ENCODE data around the gene TNFSF15. TPM values are rescaled to one million over a fixed set of nuclear protein-coding genes. Genes with fewer than 3 reads are reported as not detected.

Gene TNFSF15
- total RNA-seq, 1 donor from 2014 or later = 48.1 TPM

DNA sequence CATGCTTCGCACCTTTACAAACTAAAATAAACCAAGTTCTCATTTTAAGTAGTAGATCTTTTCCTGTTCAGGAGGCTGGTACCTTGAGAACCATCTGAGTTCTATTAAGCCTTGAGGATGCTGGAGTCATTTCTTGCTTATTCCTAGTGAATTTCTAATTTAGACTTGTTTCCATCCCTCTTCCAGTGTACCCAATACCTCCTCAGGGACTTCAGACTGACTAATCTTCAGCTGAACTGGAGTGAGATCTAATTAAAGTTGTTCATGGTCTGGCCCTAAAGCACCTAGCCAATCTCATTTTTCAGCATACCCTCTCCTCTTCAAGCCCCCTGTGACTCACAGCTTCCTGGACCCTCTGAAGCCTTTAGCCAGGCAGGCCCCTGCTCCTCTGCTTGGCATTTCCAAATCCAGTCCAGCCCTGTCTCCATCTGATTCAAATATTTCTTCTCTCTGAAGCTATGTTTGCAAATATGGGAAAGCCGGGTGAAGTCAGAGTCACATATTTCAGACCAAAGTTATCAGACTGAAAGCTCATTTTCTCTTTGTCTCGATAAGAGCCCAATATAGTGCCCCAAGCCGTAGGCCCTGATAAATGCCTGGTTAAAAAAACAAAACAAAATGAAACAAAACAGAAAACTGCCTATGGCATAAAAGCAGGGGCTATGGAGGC lies 19.4 kb upstream of the TNFSF15 start:
- DNase-seq (ENCODE audit: extremely low read depth, low read depth, low spot score) = no peak

DNA sequence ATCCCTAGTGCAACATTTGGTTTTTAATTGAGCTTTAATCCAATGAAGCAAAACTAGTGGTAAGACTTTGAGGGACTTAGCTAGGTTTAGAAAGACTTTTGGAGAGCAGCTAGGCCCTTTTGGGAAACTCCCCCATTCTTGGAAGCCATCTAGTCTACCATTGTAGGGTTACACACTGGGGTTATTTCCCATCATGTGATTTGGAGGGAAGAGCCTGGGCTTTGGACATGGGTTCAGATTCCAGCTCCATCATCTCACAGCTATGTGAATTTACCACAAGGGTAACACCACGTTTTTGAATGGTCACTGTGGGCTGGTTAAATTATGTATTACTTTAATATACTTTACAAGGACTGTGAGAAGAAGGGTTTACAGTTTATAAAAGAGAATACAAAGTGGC lies 18.3 kb upstream of the TNFSF15 start:
- no peak for DNase-seq (ENCODE audit: extremely low read depth, low read depth, low spot score)

DNA sequence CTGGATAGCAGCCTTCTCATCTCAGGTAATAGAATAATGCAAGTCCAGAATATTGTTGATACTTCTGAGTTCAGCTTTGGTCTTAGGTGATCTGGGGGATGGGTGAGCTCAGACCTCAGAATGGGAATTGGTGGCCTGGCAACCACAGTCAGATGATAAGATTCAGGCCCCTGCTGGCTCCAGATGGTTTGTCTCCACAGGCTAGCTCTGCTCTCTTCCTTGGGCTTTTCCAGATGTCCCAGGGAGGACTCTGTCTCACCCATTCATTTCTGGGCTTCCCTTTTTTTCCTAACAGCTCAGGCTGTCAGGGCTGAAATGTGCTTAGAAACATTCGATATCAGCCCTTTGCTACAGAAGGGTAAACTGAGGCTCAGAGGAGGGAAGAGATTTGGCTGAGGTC lies 17.6 kb upstream of the TNFSF15 start:
- DNase-seq (ENCODE audit: extremely low read depth, low read depth, low spot score) = no peak

DNA sequence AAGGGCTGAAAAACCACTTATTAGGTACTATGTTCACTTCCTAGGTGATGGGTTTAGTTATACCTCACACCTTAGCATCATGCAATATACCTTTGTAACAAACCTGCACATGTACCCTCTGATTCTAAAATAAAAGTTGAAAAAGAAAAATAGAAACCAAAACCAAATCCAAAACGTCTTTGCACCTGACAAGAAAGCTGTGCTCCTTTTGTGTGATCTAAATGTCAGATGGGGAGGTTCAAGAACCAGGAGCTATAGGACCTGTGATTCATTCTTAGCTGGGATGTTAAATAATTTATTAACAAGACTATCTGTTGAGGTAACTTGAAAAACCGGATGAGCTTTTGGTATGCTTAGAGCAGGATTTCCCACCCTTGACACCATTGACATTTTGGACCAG lies 16.9 kb upstream of the TNFSF15 start:
- no peak for DNase-seq (ENCODE audit: extremely low read depth, low read depth, low spot score)

DNA sequence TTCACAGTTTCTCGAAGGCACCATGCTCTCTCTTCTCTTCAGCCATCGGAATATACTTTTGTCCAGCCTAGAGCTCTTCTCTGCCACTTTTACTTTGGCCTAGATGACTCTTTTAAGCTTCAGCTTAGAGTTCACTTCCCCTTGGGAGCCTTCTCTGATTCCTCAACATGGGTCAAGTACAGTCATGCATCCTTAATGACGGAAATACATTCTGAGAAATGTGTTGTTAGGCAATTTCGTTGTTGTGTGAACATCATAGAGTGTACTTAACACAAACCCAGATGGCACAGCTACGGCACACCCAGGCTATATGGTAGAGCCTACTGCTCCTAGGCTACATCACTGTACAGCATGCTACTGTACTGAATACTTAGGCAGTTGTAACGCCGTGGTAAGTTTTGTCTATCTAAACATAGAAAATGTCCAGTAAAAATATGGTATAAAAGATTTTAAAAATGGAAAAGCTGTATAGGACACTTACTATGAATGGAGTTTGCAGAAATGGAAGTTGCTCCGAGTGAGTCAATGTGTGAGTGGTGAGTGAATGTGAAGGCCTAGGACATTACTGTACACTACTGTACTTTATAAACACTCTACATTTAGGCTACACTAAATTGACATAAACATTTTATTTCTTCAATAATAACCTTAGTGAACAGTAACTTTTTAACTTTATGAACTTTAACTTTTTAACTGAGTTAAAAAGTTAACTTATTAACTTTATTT lies 15.1 kb upstream of the TNFSF15 start:
- DNase-seq (ENCODE audit: extremely low read depth, low read depth, low spot score) = no peak

DNA sequence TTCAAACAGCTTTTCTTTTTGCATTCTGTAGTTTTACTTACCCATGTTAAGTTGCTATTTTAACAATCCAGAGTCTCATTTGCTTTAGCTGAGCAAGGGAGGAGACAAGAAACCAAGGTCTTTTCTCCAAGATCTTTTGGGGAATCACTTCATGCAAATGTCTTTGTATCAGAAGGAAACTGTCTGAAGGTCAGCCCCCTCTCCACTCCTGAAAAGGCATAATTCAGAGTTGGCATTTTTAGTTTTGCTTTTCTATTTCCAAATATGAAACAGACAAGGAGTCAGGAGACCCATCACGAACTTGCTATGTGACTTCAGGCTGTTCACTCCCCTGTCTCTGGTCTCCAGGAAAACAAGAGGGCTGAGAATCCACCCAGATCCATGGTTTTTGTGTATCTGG lies 12.3 kb upstream of the TNFSF15 start:
- no peak for DNase-seq (ENCODE audit: extremely low read depth, low read depth, low spot score)

DNA sequence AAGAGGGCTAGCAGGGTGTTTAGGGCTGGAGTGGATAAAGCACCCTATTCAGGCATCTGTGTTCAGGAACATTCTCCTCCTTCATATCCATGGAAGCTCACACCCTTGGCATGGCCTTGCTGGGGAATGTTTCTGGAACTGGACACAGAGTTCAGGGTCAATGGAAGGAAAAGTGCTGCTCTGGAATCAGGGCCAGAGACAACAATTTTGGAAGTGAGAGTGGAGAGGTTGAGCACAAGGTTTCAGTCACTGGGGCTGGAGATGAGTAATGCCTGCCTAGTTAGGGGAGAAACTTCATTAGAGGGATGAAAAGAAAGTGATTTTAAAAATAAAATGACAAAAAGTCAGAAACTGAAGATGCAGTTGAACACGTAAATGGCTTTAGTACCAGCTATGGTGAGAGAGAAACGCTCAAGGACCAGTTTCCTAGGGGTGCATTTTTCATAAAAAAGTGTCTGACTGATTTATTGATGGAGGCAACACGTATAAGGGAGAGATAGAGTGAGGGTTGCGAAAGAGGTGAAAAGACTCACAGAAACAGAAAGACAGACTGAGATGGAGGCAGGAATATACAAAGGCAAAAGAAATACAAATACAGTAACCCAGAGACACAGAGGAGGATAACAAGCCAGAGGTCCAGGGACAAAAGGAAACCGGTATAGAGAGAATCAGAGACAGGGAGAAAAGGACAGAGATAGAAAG lies 8.0 kb upstream of the TNFSF15 start:
- DNase-seq (ENCODE audit: extremely low read depth, low read depth, low spot score) = no peak

DNA sequence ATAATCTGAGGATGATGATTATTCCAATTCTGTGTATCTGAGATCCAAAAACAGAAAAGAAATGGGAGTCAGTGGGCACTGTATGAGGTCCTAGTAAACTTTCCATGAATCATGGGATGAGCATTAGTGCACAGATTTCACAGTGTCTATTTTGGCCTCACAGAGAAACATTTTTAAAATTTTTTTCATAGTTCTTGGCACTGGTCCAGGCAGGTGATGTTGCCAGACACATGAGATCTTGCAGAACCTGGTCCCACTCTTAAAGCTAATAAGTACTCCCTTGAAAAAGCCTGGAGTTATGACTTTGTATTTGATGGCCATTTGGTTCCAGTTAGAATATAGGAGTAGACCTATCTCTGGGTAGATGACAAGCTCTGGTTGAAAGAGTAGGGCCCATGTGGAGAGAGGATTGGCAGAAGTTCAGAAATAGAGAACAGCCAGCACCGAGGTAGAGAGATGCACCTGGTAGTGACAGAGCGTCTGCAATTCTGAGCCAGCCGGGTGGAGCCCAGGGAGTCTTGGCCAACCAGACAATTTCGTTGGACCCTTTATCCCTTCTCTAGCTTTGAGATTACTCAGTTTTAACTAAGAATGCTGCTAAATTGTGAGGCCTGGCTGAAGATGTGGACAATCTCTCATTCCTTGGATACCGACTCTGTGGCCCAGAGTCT lies 6.3 kb upstream of the TNFSF15 start:
- no peak for DNase-seq (ENCODE audit: extremely low read depth, low read depth, low spot score)

DNA sequence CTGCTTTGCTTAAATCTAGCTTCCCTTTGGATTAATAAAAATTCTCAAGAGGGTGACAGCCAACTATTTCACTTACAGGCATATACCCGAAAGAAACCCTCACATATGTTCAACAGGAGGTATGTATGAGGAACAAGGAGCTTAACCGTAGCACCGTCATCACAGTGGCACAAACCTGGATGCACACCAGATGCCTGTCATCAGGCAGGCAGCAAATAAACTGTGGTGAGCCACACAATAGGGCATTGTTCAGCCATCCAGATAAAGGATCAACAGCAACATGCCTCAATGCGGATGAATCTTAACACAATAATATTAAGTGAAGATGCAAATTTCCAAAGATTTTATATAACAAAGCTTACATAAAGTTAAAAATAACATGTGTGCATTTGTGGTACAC lies 5.5 kb upstream of the TNFSF15 start:
- DNase-seq (ENCODE audit: extremely low read depth, low read depth, low spot score) = no peak

DNA sequence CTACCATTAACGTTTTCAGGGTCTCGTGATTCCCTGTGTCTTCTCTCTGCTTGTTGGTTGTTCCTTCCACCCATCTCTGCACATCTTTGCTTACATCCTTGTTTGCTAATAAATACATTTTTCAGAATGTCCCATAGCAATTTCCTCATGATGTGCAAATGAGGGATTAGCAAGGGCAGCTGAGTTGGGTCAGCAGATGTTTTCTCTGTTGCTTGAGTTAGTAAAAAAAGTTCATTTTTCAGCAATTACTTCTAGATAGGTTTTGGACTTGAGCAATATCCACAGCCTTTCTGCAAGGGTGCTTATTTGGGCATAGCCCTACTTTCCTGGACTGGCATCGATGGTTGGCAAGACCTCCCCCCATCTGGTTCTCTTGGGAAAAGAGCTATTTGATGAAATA lies 4.8 kb upstream of the TNFSF15 start:
- no peak for DNase-seq (ENCODE audit: extremely low read depth, low read depth, low spot score)

DNA sequence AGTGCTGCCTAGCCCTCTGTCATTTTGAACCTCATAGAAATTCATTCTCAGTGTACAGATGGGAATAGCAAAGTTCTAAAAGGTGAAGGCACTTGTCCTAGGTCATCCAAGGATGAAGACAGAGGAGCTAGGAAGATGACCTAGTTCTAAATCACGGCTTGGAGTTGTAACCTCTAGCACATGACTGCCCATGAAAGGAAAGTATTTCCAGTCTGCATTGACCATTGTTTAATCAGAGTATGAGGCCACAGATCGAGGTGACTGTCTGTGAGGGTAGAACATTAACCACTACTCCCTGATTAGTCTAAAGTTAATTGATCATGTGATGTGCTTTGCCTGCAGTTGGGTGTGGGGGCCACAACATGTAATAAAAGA lies 674 bp upstream of the TNFSF15 start:
- DNase-seq (ENCODE audit: extremely low read depth, low read depth, low spot score) = no peak

DNA sequence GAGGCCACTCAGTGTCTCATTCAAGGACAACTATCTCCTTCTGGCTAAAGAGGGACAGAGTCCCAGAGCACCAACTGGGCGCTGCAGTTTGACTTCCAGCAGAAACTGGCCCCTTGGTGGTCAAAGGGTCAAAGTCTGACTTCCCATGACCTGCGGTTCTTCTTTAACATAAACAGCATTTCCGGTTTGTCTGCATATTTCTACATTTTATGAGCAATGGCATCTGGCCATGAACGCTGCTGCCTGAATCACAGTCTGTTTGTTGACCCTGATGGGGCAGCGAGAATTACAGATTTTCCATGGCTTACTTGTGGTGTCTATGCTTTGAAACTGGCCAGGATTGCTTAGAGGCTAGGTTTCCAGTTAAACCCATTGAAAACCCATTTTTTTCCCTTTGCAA lies 1.3 kb downstream of the TNFSF15 start:
- peak; percentile 33 for DNase-seq (ENCODE audit: extremely low read depth, low read depth, low spot score)

DNA sequence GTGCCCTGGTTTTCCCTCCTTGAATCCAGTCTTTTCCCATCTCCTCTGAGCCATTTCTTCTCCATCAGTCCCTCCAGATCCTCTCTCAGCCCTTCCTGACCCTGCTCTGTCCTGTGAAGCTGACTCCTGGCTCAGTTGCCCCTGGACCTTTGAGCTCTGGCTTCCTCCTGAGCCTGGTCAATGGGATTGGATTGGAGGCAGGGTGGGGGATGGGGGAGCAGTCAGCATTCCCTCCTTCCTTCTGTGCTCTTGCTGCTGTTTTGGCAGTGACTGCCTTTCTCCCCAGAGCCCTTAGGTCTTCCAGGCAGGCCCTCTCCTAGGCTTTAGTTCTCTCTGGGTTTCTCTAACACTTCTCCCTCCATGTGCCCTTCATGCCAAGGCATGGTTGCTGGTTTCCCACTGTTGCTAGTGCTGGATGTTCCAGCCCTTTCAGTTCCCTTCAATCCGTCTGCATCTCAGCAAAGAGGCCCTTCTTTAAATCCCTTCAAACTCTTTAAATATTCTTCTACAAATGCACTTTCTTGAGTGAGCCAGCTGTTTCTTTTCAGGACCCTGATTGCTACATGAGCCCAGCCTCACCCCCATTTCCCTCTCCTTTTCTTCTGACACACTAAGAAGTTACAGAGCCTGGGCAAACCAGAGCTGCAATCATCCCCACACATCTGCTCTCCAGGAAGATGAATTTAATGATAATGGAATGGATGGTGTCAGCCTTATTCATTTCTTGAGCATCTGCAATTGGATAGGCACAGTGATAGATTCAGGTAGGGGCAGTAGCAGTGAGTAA lies 2.2 kb downstream of the TNFSF15 start:
- no peak for DNase-seq (ENCODE audit: extremely low read depth, low read depth, low spot score)

DNA sequence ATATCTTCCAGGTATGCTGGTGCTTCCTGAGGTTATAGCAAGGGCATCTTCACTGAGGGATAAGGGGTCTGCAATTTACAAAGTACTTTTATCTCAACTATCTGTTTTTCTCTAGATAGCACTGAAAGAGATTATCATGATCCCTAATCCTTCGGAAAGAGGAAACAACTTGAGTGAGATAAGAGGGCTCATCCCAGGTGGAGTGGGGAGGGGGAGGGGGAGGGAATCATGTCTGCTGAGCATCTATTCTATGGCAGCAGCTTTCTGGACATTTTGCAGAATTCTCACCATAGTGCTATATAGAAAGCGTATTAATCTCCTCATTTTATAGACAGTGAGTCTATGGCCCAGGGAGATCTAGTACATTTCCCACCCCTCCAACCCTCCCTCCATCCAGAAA lies 5.9 kb downstream of the TNFSF15 start:
- DNase-seq (ENCODE audit: extremely low read depth, low read depth, low spot score) = no peak

DNA sequence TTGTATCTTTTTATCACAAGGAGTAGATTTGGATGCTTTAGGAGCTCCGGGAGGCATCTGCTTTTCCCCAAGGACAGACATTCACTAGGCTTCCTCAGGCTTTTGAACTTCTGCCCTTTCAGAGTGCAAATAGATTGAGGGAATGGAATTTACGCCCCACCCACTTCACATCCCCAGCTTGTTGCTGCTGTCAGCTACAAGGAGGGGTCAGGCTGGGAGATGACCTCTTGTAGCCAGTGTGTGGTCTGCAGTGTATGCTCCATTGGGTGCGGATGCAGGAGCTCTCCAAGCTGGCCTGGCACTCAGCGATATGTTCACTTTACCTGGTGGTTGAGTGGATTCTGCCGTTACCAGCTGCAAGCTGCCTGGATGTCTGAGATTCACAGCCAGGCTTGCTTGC lies 6.4 kb downstream of the TNFSF15 start:
- no peak for DNase-seq (ENCODE audit: extremely low read depth, low read depth, low spot score)

DNA sequence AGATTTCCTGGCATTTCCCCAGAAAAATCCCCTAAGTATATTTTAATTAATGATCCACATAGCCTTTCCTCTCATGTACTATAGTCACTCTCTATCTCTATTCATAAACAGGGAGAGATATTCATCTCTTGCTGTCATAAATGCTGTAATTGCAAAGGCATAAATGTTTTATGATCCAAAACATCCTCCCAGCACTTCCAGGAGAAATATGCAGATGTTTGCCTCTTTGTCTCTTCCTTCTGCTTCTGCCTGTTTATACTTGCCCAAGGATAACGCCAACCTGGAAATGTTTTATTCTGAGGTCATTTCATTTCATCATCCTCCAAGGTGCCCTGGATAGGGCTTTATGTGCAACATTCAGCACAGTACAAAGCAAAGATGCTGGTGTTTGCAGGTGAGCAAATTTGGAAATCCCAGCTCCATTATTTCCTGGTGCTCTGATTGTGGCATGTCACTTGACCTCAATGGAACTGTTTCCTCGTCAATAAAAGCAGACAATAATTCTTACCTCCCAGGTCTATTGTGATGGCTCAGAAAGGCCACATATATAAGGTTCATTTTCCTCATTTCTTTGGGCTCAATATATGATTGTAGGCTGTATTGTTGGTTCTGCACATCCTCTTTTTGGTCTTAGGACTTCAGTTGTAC lies 6.9 kb downstream of the TNFSF15 start:
- no peak for DNase-seq (ENCODE audit: extremely low read depth, low read depth, low spot score)

DNA sequence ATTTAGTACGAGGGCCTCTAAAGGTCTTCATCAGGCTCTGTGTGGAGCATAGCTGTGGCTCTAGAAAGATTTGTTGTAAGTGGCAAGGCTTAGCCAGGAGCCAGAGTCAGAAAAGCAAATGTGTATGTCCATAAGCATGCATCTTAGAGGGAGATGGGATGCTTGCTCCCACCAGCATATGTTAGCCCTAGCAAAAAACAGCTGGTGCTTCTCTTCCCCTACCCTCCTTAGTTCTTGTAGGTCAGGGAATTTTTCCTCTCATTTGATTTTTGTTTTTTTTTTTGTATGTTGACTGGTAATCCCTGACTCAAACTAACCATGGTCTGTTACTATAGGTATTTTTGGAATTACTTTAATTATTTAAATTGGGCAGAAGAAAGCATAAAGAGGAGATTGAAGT lies 7.7 kb downstream of the TNFSF15 start:
- no peak for DNase-seq (ENCODE audit: extremely low read depth, low read depth, low spot score)

DNA sequence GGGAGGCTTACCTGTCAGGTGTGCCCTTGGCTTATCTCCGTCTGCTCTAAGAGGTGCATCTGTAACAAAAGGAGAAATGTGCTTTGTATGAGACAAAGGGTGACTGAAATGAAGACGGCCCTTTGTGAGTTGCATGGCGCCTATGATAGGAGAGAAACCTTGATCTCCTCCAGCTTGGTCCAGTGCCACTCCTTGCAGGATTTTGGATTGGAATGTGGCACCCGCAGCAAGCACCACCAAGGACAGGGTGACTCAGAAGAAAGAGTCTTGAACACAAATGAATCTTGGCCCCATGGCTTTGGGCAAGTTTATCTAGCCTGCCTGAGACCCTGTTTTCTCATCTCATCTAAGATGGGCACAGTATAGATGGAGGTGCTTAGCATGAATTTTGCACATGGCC lies 13.4 kb downstream of the TNFSF15 start:
- no peak for DNase-seq (ENCODE audit: extremely low read depth, low read depth, low spot score)

DNA sequence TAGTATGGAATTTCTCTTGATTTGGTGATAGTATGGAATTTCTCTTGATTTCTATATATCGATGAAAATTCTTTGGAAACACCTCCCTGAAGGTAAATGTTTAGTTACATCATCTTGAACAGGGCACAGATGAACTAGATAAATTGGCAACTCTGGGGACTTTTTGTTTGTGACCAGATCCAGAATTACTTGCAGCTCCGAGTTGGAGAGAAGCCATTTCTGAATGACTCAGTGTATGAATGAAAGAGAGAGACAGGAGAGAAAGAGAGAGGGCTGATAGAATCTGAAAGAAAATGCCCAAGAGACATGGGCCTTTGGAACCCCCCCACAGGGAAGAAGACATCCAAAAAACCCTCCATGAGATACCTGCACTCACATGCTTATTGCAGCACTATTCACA lies 14.1 kb downstream of the TNFSF15 start:
- DNase-seq (ENCODE audit: extremely low read depth, low read depth, low spot score) = no peak

DNA sequence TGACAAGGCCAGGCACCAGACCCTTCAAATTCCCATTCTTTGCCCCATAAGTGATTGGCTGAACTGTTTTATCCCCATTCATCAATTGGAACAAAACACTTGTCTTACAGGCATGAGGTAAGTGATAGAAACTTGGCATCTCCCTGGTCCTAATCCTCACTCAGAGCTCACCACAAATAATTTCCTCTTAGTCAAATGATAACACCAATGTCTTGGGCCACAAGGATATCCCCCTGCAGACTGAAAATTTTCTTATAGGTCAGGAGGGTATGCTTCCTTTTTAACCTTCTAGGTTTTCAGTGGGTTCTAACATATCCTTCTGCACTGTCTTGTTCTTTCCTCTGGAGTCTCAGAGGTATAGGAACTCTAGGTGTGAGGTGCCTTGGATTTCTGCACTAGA lies 14.5 kb downstream of the TNFSF15 start:
- no peak for DNase-seq (ENCODE audit: extremely low read depth, low read depth, low spot score)
